Tibial nerve (tissue), 4 donors: ENCODE measurements around the gene CCDC85B.

Experiments
- CTCF ChIP-seq, 5 experiments: fragments of 200-600 bp in 3 of 5; fragments of 450-650 bp in 2 of 5; sonication (generic) in 3 of 5; IDR thresholded peaks; one replicate each; pipeline ENCODE4 v1.5.1; 2016 to 2019; ENCODE audit warnings: antibody characterized with exemption in 5 of 5, mild to moderate bottlenecking in 3 of 5, moderate library complexity in 2 of 5
- EP300 ChIP-seq, 2 donors: sonication (generic); formaldehyde crosslinking; IDR thresholded peaks; one replicate each; pipeline ENCODE4 v1.6.1; 2017; ENCODE audit warnings: antibody characterized with exemption in 2 of 2, mild to moderate bottlenecking in 1 of 2
- POLR2A ChIP-seq, 2 donors: fragments of 450-650 bp; IDR thresholded peaks; one replicate each; pipeline ENCODE4 v1.6.1; 2017; ENCODE audit warnings: antibody characterized with exemption in 2 of 2, mild to moderate bottlenecking in 2 of 2, moderate library complexity in 2 of 2

GRCh38 chr11:65885231-65885630 is 5.2 kb upstream of the CCDC85B start:
- no peak for TF ChIP-seq CTCF (IDR thresholded peaks at IDR 0.05)
- no peak for TF ChIP-seq EP300 (IDR thresholded peaks at IDR 0.05)
- TF ChIP-seq POLR2A (IDR thresholded peaks at IDR 0.05) = no peak
